Measurements from ENCODE around the gene LTA4H.

Gene LTA4H

GRCh38 chr12:95994476-95994875, 40.9 kb downstream of the LTA4H start:
- Histone ChIP-seq H3K4me3 (ENCODE audit: low read depth in 1 of 5, low read length in 5 of 5) (no peak overlapping the region), H3K27ac (ENCODE audit: low read depth, low read length) (no peak overlapping the region), H3K9ac (ENCODE audit: low read length in 5 of 5) (no peak overlapping the region), H3K9me3 (ENCODE audit: control insufficient read depth in 5 of 5, low read length in 5 of 5) (no peaks in the 10 kb centered on the region), H3K27me3 (ENCODE audit: control insufficient read depth in 5 of 5, insufficient read depth in 4 of 5, low read length in 5 of 5) (no peaks in the 10 kb centered on the region), H3K36me3 (ENCODE audit: control insufficient read depth in 5 of 5, insufficient read depth in 5 of 5, low read length in 5 of 5) (no peaks in the 10 kb centered on the region), H3K4me1 (ENCODE audit: control insufficient read depth in 5 of 5, insufficient read depth in 5 of 5, low read length in 5 of 5) (peaks cover 0 to 16% (median 12%) of the 10 kb centered on the region in 5 donors)

GRCh38 chr12:95993907-95994306, 41.5 kb downstream of the LTA4H start:
- H3K36me3 ChIP-seq (ENCODE audit: control insufficient read depth in 5 of 5, insufficient read depth in 5 of 5, low read length in 5 of 5) = no peaks in the 10 kb centered on the region
- peaks cover 0 to 16% (median 12%) of the 10 kb centered on the region in 5 donors for H3K4me1 ChIP-seq (ENCODE audit: control insufficient read depth in 5 of 5, insufficient read depth in 5 of 5, low read length in 5 of 5)
- H3K27ac ChIP-seq (ENCODE audit: low read depth, low read length) = no peak overlapping the region
- no peak overlapping the region for H3K4me3 ChIP-seq (ENCODE audit: low read depth in 1 of 5, low read length in 5 of 5)
- no peaks in the 10 kb centered on the region for H3K27me3 ChIP-seq (ENCODE audit: control insufficient read depth in 5 of 5, insufficient read depth in 4 of 5, low read length in 5 of 5)
- H3K9me3 ChIP-seq (ENCODE audit: control insufficient read depth in 5 of 5, low read length in 5 of 5) = no peaks in the 10 kb centered on the region
- no peak overlapping the region for H3K9ac ChIP-seq (ENCODE audit: low read length in 5 of 5)

DNA sequence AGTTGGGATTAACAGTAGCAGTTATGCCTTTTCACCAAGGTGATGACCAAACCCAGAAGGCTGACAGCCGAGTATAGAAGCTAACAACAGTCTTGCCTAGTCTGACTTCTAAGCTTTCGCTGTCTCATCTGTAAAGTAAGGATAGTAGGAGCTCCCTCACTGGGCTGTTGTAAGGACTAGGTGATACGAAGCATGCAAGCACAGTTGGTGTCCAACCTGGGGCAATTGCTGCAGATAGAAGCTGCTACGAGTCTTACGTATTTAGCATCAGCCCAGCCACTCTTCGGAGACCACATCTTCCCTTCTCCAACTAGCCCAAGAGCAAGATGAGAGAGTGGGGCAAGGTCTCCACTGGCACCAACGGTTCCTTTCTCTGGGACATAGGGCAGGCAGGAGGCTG, 45.3 kb downstream of the LTA4H start:
- no peak overlapping the region for H3K4me3 ChIP-seq (ENCODE audit: low read depth in 1 of 5, low read length in 5 of 5)
- peaks cover 0 to 1% (median 0%) of the 10 kb centered on the region in 5 donors for H3K4me1 ChIP-seq (ENCODE audit: control insufficient read depth in 5 of 5, insufficient read depth in 5 of 5, low read length in 5 of 5)
- no peaks in the 10 kb centered on the region for H3K36me3 ChIP-seq (ENCODE audit: control insufficient read depth in 5 of 5, insufficient read depth in 5 of 5, low read length in 5 of 5)
- H3K27ac ChIP-seq (ENCODE audit: low read depth, low read length) = no peak overlapping the region
- no peaks in the 10 kb centered on the region for H3K9me3 ChIP-seq (ENCODE audit: control insufficient read depth in 5 of 5, low read length in 5 of 5)
- no peak overlapping the region for H3K9ac ChIP-seq (ENCODE audit: low read length in 5 of 5)
- H3K27me3 ChIP-seq (ENCODE audit: control insufficient read depth in 5 of 5, insufficient read depth in 4 of 5, low read length in 5 of 5) = no peaks in the 10 kb centered on the region

DNA sequence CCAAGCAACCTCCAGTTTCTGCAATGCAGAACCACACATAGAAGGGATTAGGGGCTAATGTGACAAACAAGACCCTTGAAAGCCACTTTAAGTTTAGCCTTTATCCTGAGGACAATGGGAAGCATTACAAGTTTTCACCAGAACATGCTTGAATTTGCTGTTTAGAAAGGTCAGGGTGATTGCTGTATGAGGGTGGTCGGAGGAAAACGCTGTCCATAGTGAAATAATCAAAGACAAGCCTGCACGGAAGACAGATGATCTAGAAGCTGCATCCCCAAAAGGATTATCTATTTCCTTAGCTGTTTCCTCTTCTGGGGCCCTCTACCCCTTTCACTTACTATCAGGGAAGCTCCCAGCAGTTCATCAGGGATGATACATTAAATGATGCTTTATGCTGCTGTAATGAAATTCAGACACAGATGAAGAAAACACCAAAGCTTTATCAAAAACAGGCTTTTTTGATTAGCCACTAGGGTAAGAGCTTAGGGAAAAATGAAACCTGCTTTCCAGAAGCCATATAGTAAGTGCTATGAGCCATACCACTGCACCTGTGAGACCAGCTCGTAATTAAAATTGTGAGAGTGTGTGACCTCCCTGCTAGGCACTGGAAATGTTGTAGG, 45.8 kb downstream of the LTA4H start:
- Histone ChIP-seq H3K27me3 (ENCODE audit: control insufficient read depth in 5 of 5, insufficient read depth in 4 of 5, low read length in 5 of 5) (no peaks in the 10 kb centered on the region), H3K9ac (ENCODE audit: low read length in 5 of 5) (no peak overlapping the region), H3K9me3 (ENCODE audit: control insufficient read depth in 5 of 5, low read length in 5 of 5) (no peaks in the 10 kb centered on the region), H3K4me3 (ENCODE audit: low read depth in 1 of 5, low read length in 5 of 5) (no peak overlapping the region), H3K36me3 (ENCODE audit: control insufficient read depth in 5 of 5, insufficient read depth in 5 of 5, low read length in 5 of 5) (no peaks in the 10 kb centered on the region), H3K27ac (ENCODE audit: low read depth, low read length) (no peak overlapping the region), H3K4me1 (ENCODE audit: control insufficient read depth in 5 of 5, insufficient read depth in 5 of 5, low read length in 5 of 5) (no peaks in the 10 kb centered on the region)

GRCh38 chr12:95988506-95989275, 46.7 kb downstream of the LTA4H start:
- Histone ChIP-seq H3K36me3 (ENCODE audit: control insufficient read depth in 5 of 5, insufficient read depth in 5 of 5, low read length in 5 of 5) (no peaks in the 10 kb centered on the region), H3K4me1 (ENCODE audit: control insufficient read depth in 5 of 5, insufficient read depth in 5 of 5, low read length in 5 of 5) (no peaks in the 10 kb centered on the region)

DNA sequence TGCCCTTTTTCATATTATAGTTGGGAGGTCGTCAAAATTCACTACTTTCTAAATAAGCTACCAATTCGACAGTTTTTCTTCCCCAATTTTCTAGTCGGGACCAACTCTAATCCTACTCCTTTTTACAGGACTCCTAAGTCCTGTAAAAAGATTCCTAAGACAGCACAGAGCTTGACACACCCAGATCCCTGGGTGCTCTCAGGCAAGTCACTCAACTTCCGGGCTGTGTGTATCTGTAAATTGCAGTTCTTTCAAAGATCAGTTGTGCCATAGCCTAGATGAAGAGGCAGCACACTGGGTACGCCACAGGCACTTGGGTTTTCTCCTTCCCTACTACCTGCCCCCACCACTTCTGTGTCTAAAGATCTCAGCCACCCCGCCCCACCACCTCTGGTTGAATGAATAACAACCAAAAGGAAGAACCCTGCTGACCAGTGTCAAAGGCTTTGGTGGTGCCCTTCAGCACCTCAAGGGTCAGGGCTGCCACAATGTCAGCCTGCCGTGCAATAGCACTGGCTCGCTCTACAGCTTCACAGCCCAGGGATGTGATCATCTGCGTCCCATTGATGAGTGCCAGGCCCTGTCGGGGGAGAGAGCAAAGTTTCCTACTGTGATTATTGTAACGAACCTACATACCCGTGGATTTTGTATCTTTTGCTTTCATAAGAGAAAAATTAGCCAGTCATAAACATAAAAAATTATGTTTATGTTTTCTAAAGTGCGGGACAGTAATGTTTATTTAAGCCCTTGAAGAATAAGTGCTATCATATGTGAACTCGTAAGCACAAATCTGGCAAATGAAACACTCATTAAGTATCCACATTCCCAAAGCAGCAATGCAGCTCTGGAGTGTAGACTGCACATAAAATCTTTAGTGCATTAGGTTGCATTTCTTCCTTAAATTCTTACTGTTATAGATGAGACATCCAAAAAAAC, 48.5 kb downstream of the LTA4H start:
- H3K36me3 ChIP-seq (ENCODE audit: control insufficient read depth in 5 of 5, insufficient read depth in 5 of 5, low read length in 5 of 5) = no peaks in the 10 kb centered on the region
- no peaks in the 10 kb centered on the region for H3K9me3 ChIP-seq (ENCODE audit: control insufficient read depth in 5 of 5, low read length in 5 of 5)
- no peak overlapping the region for H3K27ac ChIP-seq (ENCODE audit: low read depth, low read length)
- H3K4me1 ChIP-seq (ENCODE audit: control insufficient read depth in 5 of 5, insufficient read depth in 5 of 5, low read length in 5 of 5) = no peaks in the 10 kb centered on the region
- H3K4me3 ChIP-seq (ENCODE audit: low read depth in 1 of 5, low read length in 5 of 5) = no peak overlapping the region
- H3K9ac ChIP-seq (ENCODE audit: low read length in 5 of 5) = no peak overlapping the region
- H3K27me3 ChIP-seq (ENCODE audit: control insufficient read depth in 5 of 5, insufficient read depth in 4 of 5, low read length in 5 of 5) = no peaks in the 10 kb centered on the region

More at GRCh38 chr12:95988506-95989275, 46.7 kb downstream of the LTA4H start:
- H3K4me3 ChIP-seq (ENCODE audit: low read depth in 1 of 5, low read length in 5 of 5) = no peak overlapping the region
- H3K27ac ChIP-seq (ENCODE audit: low read depth, low read length) = no peak overlapping the region
- no peaks in the 10 kb centered on the region for H3K9me3 ChIP-seq (ENCODE audit: control insufficient read depth in 5 of 5, low read length in 5 of 5)
- no peaks in the 10 kb centered on the region for H3K27me3 ChIP-seq (ENCODE audit: control insufficient read depth in 5 of 5, insufficient read depth in 4 of 5, low read length in 5 of 5)
- no peak overlapping the region for H3K9ac ChIP-seq (ENCODE audit: low read length in 5 of 5)

GRCh38 chr12:95984682-95985081, 50.7 kb downstream of the LTA4H start:
- Histone ChIP-seq H3K9me3 (ENCODE audit: control insufficient read depth in 5 of 5, low read length in 5 of 5) (no peaks in the 10 kb centered on the region), H3K27me3 (ENCODE audit: control insufficient read depth in 5 of 5, insufficient read depth in 4 of 5, low read length in 5 of 5) (no peaks in the 10 kb centered on the region), H3K9ac (ENCODE audit: low read length in 5 of 5) (no peak overlapping the region), H3K4me3 (ENCODE audit: low read depth in 1 of 5, low read length in 5 of 5) (no peak overlapping the region), H3K36me3 (ENCODE audit: control insufficient read depth in 5 of 5, insufficient read depth in 5 of 5, low read length in 5 of 5) (no peaks in the 10 kb centered on the region), H3K27ac (ENCODE audit: low read depth, low read length) (no peak overlapping the region), H3K4me1 (ENCODE audit: control insufficient read depth in 5 of 5, insufficient read depth in 5 of 5, low read length in 5 of 5) (no peaks in the 10 kb centered on the region)

DNA sequence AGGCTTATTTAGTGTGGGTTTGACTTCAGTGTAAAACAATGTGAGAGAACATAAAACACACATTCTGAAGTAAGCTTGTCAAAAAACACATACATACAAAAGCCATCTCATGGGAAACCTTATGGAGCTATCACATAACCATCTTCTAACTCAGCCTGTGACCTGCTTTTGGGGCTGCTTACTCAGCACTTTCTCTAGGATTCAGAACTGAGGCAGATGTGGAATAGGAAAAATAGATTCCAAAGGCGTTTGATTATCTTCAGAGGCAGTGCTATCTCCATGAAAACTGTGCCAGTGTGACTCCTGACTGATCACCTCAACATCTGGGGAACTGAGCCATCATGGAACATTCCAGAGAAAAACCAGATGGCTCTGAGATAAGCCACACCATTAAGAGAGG, 52.8 kb downstream of the LTA4H start:
- no peak overlapping the region for H3K9ac ChIP-seq (ENCODE audit: low read length in 5 of 5)
- no peaks in the 10 kb centered on the region for H3K36me3 ChIP-seq (ENCODE audit: control insufficient read depth in 5 of 5, insufficient read depth in 5 of 5, low read length in 5 of 5)
- H3K27ac ChIP-seq (ENCODE audit: low read depth, low read length) = no peak overlapping the region
- no peak overlapping the region for H3K4me3 ChIP-seq (ENCODE audit: low read depth in 1 of 5, low read length in 5 of 5)
- H3K9me3 ChIP-seq (ENCODE audit: control insufficient read depth in 5 of 5, low read length in 5 of 5) = no peaks in the 10 kb centered on the region
- no peaks in the 10 kb centered on the region for H3K4me1 ChIP-seq (ENCODE audit: control insufficient read depth in 5 of 5, insufficient read depth in 5 of 5, low read length in 5 of 5)
- no peaks in the 10 kb centered on the region for H3K27me3 ChIP-seq (ENCODE audit: control insufficient read depth in 5 of 5, insufficient read depth in 4 of 5, low read length in 5 of 5)

GRCh38 chr12:95980437-95980836, 55.0 kb downstream of the LTA4H start:
- Histone ChIP-seq H3K4me3 (ENCODE audit: low read depth in 1 of 5, low read length in 5 of 5) (no peak overlapping the region), H3K27ac (ENCODE audit: low read depth, low read length) (no peak overlapping the region), H3K9ac (ENCODE audit: low read length in 5 of 5) (no peak overlapping the region), H3K27me3 (ENCODE audit: control insufficient read depth in 5 of 5, insufficient read depth in 4 of 5, low read length in 5 of 5) (no peaks in the 10 kb centered on the region), H3K9me3 (ENCODE audit: control insufficient read depth in 5 of 5, low read length in 5 of 5) (no peaks in the 10 kb centered on the region), H3K36me3 (ENCODE audit: control insufficient read depth in 5 of 5, insufficient read depth in 5 of 5, low read length in 5 of 5) (no peaks in the 10 kb centered on the region), H3K4me1 (ENCODE audit: control insufficient read depth in 5 of 5, insufficient read depth in 5 of 5, low read length in 5 of 5) (no peaks in the 10 kb centered on the region)

GRCh38 chr12:95978774-95979173, 56.6 kb downstream of the LTA4H start:
- Histone ChIP-seq H3K27me3 (ENCODE audit: control insufficient read depth in 5 of 5, insufficient read depth in 4 of 5, low read length in 5 of 5) (no peaks in the 10 kb centered on the region), H3K4me1 (ENCODE audit: control insufficient read depth in 5 of 5, insufficient read depth in 5 of 5, low read length in 5 of 5) (no peaks in the 10 kb centered on the region), H3K9me3 (ENCODE audit: control insufficient read depth in 5 of 5, low read length in 5 of 5) (no peaks in the 10 kb centered on the region), H3K27ac (ENCODE audit: low read depth, low read length) (no peak overlapping the region), H3K4me3 (ENCODE audit: low read depth in 1 of 5, low read length in 5 of 5) (no peak overlapping the region), H3K36me3 (ENCODE audit: control insufficient read depth in 5 of 5, insufficient read depth in 5 of 5, low read length in 5 of 5) (no peaks in the 10 kb centered on the region), H3K9ac (ENCODE audit: low read length in 5 of 5) (no peak overlapping the region)

Measured in subcutaneous abdominal adipose tissue (tissue), 5 donors.